Gastrocnemius medialis (tissue), 4 donors: Measurements from ENCODE around the gene EAF2. TPM values are rescaled to one million over a fixed set of nuclear protein-coding genes. Genes with fewer than 3 reads are reported as not detected.

Experiments used
- ATAC-seq, 2 donors: fragments of 150-250 bp; one replicate each; pipeline ENCODE4 v1.9.1; 2016
- DNase-seq, 2 donors: peaks; one replicate each; pipeline ENCODE4 v3.0.0-alpha.2; 2019
- H3K27ac ChIP-seq, 4 donors: fragments of 200-600 bp; sonication (generic); 1 replicate in 1 of 4; 2 replicates in 3 of 4; pipeline ENCODE4 v1.5.1; 2016 to 2018; ENCODE audit warnings: mild to moderate bottlenecking in 2 of 4, moderate library complexity in 1 of 4
- H3K27me3 ChIP-seq, 3 donors: fragments of 200-600 bp; sonication (generic) in 2 of 3; 1 replicate in 1 of 3; 2 replicates in 2 of 3; pipeline versions ENCODE4 v1.5.1 to v1.6.0; 2016 to 2019; ENCODE audit warnings: mild to moderate bottlenecking in 1 of 3, moderate library complexity in 1 of 3
- H3K36me3 ChIP-seq, 2 donors: fragments of 200-600 bp; sonication (generic) in 1 of 2; one replicate each; pipeline ENCODE4 v1.5.1; 2017 to 2018
- H3K4me1 ChIP-seq, 2 donors: fragments of 200-600 bp; sonication (generic) in 1 of 2; one replicate each; pipeline ENCODE4 v1.5.1; 2016 to 2017; ENCODE audit warnings: mild to moderate bottlenecking in 2 of 2
- H3K4me3 ChIP-seq, 4 donors: fragments of 200-600 bp; sonication (generic) in 3 of 4; 1 replicate in 1 of 4; 2 replicates in 3 of 4; pipeline ENCODE4 v1.5.1; 2016 to 2019; ENCODE audit warnings: mild to moderate bottlenecking in 2 of 4
- H3K9me3 ChIP-seq, 3 donors: fragments of 200-600 bp; sonication (generic) in 2 of 3; 1 replicate in 1 of 3; 2 replicates in 2 of 3; pipeline ENCODE4 v1.5.1; 2016 to 2019
- POLR2A ChIP-seq, 2 donors: fragments of 450-650 bp; IDR thresholded peaks; one replicate each; pipeline ENCODE4 v1.6.1; 2017; ENCODE audit warnings: antibody characterized with exemption in 2 of 2, mild to moderate bottlenecking in 2 of 2, moderate library complexity in 2 of 2
- in situ Hi-C, 4 donors: fragments of 200-750 bp; cut with MboI; loops; one replicate each; pipeline versions ENCODE4 v1.15.0 to v1.8.0; 2017; ENCODE audit warnings: low sequenced_read_pairs in 4 of 4
- intact Hi-C: fragments of 100-400 bp; cut with DNase I; formaldehyde crosslinking; loops from one replicate; pipeline ENCODE4 v1.15.1; 2023; ENCODE audit warnings: low total_unique reads
- total RNA-seq, 4 donors: library from RNA; depleted of rRNA; stranded (reverse); fragments of >200 nt; gene quantifications; one replicate each; pipeline versions ENCODE4 v1.1.0 to v1.2.3, GENCODE V29; 2016
- TF ChIP-seq, protein P1 (sequence below), 5 experiments: fragments of 450-650 bp in 3 of 5; fragments of 200-600 bp in 2 of 5; sonication (generic) in 2 of 5; IDR thresholded peaks in 4 of 5; conservative IDR thresholded peaks in 1 of 5; 1 replicate in 4 of 5; 2 replicates in 1 of 5; pipeline ENCODE4 v1.5.1; 2016 to 2019; ENCODE audit warnings: antibody characterized with exemption in 5 of 5, mild to moderate bottlenecking in 3 of 5, moderate library complexity in 3 of 5

Gene EAF2
- total RNA-seq, 4 donors from 2014 or later: 2.6 to 5.7 (median 3.6) TPM

DNA sequence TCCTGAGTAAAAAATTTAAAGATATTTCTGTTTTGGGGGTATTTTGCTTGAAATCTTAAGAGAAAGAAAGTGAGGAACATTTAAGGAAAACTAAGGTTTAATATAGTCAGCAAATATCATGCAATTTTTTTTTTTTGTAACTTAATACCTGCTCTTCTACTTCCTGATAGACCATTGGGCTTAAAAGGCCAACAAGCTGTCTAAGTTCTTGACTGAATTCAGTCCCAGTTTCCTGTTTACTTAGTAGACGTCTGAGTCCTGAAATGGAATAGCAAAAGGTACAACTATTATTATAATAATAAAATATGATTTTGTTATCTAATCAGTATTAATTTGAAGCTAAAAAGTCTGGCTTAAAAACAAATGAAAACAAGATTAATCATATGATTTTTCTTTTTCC, 38.0 kb upstream of the EAF2 start:
- Histone ChIP-seq H3K9me3 (no peaks in the 10 kb centered on the region), H3K4me1 (no peaks in the 10 kb centered on the region), H3K4me3 (no peak overlapping the region), H3K27ac (no peak overlapping the region), H3K36me3 (peaks cover 0 to 7% of the 10 kb centered on the region in 2 donors), H3K27me3 (no peaks in the 10 kb centered on the region)
- in situ Hi-C loops (no loop called here), intact Hi-C loops (no loop called here)
- ATAC-seq: no peak
- no peak for DNase-seq
- TF ChIP-seq, protein P1, sequence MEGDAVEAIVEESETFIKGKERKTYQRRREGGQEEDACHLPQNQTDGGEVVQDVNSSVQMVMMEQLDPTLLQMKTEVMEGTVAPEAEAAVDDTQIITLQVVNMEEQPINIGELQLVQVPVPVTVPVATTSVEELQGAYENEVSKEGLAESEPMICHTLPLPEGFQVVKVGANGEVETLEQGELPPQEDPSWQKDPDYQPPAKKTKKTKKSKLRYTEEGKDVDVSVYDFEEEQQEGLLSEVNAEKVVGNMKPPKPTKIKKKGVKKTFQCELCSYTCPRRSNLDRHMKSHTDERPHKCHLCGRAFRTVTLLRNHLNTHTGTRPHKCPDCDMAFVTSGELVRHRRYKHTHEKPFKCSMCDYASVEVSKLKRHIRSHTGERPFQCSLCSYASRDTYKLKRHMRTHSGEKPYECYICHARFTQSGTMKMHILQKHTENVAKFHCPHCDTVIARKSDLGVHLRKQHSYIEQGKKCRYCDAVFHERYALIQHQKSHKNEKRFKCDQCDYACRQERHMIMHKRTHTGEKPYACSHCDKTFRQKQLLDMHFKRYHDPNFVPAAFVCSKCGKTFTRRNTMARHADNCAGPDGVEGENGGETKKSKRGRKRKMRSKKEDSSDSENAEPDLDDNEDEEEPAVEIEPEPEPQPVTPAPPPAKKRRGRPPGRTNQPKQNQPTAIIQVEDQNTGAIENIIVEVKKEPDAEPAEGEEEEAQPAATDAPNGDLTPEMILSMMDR (IDR thresholded peaks at IDR 0.05 in 4 of 5, conservative IDR thresholded peaks at IDR 0.05 in 1 of 5): no peak
- TF ChIP-seq POLR2A (IDR thresholded peaks at IDR 0.05): no peak

DNA sequence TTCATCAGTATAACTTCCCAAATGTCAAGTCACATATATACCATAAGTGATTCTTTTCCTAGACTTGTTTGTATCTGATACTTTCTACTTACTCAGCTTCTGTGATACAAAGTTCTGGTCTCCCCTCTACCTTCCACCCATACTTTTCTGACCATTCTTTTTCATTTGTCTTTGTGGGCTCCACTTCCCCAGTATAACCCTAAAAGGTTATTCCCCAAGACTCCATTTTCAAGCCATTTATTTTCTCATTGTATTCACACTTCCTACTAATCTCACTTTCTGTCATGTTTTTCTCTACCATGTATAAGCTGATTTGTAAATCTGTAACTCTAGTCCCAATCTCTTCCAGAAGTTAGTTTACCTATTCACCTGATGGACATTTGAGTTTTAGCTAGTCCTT, 34.1 kb upstream of the EAF2 start:
- Histone ChIP-seq H3K4me3 (no peak overlapping the region), H3K27ac (no peak overlapping the region), H3K27me3 (no peaks in the 10 kb centered on the region), H3K36me3 (peaks cover 0 to 8% of the 10 kb centered on the region in 2 donors), H3K4me1 (no peaks in the 10 kb centered on the region), H3K9me3 (no peaks in the 10 kb centered on the region)
- ATAC-seq (no peak), DNase-seq (no peak)
- TF ChIP-seq, protein P1 (IDR thresholded peaks at IDR 0.05 in 4 of 5, conservative IDR thresholded peaks at IDR 0.05 in 1 of 5): no peak
- no peak for TF ChIP-seq POLR2A (IDR thresholded peaks at IDR 0.05)
- intact Hi-C loops: loop anchor here (2.0 kb wide), 1 partner anchor 16 kb away; no protein-coding TSS in a partner anchor
- in situ Hi-C loops: loop anchor here in 1 of 4 donors (25.0 kb wide), 1 partner anchor 89 kb away; no protein-coding TSS in a partner anchor

DNA sequence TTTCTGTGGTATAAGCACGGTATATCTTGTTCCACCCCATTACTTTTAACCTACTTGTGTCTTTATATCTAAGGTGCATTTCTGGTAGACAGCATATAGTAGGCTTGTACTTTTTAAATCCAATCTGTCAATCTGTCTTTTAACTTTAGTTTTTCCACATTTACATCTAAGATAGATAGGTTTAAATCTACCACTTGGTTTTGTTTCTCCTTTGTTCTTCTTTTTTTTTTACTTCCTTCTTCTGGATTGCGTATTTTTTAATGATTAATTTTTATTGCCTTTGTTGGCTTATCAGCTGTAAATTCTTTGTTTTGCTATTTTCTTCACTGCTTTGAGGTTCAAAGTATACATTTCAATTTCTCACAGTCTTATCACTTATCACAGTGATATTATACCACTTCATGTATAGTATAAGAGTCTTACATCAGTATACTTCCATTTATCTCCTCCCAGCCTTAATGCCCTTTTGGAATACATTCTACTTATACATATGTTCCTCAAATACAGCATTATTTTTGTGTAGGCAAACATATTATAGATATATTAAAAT, 31.2 kb upstream of the EAF2 start:
- in situ Hi-C loops (loop anchor here in 1 of 4 donors (25.0 kb wide), 1 partner anchor 92 kb away; no protein-coding TSS in a partner anchor), intact Hi-C loops (no loop called here)
- TF ChIP-seq POLR2A (IDR thresholded peaks at IDR 0.05): no peak
- TF ChIP-seq, protein P1 (IDR thresholded peaks at IDR 0.05 in 4 of 5, conservative IDR thresholded peaks at IDR 0.05 in 1 of 5): no peak
- DNase-seq (no peak), ATAC-seq (no peak)
- Histone ChIP-seq H3K9me3 (no peaks in the 10 kb centered on the region), H3K4me1 (no peaks in the 10 kb centered on the region), H3K27ac (no peak overlapping the region), H3K36me3 (peaks cover 0 to 20% of the 10 kb centered on the region in 2 donors), H3K4me3 (no peak overlapping the region), H3K27me3 (no peaks in the 10 kb centered on the region)

DNA sequence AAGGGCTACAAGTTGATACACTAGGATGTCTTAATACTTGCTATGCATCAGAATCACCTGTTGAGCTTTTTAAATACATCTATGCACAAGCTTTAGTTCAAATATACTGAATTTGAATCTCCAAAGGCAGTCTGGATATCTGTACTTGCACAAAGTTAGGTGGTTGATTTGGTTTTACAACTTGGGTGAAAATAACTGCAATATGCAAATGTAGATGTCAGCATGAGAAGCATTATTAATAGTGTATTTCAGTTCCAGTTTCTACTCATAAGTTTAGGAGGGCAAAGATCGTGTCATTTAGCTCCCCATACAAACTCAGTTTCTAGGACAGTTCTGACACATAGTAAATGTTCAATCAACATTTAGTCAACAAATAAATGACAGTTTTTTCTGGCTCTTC, 25.8 kb upstream of the EAF2 start:
- no peak for ATAC-seq
- TF ChIP-seq POLR2A (IDR thresholded peaks at IDR 0.05): no peak
- TF ChIP-seq, protein P1 (IDR thresholded peaks at IDR 0.05 in 4 of 5, conservative IDR thresholded peaks at IDR 0.05 in 1 of 5): no peak

More for the DNA sequence above, 25.8 kb upstream of the EAF2 start:
- Histone ChIP-seq H3K9me3 (no peaks in the 10 kb centered on the region), H3K4me3 (no peak overlapping the region), H3K27me3 (no peaks in the 10 kb centered on the region), H3K36me3 (peaks cover 0 to 33% of the 10 kb centered on the region in 2 donors), H3K4me1 (no peaks in the 10 kb centered on the region), H3K27ac (no peak overlapping the region)
- DNase-seq: no peak
- intact Hi-C loops (no loop called here), in situ Hi-C loops (loop anchor here in 1 of 4 donors (25.0 kb wide), 1 partner anchor 97 kb away; no protein-coding TSS in a partner anchor)
